Diencephalon (tissue), 1 donor: ENCODE results near the gene MYOCOS. TPM values are rescaled to one million over a fixed set of nuclear protein-coding genes. Genes with fewer than 3 reads are reported as not detected.

Source experiments
- total RNA-seq: library from RNA; depleted of rRNA; stranded (reverse); fragments of >200 nt; gene quantifications from one replicate; pipeline ENCODE4 v1.2.3, GENCODE V29; 2014

The MYOCOS gene
- total RNA-seq: not detected

DNA sequence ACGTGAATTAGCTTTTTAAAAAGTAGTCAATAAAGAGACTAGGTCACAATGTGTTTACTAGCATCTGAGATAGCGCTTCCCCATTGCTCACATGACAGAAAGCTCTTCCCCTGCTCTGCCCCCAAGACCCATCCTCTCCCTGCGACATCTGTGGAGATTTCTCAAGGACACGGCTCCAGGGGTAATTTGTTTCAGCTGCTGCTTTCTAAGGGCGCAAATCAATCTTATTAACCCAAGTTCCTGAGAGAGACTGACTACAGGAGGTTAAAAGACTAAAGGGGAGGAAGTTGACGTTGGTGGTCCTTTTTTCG lies at the start of gene MYOCOS:
Gene MYOCOS (plus strand): TSS at position 92 of the 311 bp plus-strand sequence. CDS start 1,641 bp downstream, outside the sequence.

DNA sequence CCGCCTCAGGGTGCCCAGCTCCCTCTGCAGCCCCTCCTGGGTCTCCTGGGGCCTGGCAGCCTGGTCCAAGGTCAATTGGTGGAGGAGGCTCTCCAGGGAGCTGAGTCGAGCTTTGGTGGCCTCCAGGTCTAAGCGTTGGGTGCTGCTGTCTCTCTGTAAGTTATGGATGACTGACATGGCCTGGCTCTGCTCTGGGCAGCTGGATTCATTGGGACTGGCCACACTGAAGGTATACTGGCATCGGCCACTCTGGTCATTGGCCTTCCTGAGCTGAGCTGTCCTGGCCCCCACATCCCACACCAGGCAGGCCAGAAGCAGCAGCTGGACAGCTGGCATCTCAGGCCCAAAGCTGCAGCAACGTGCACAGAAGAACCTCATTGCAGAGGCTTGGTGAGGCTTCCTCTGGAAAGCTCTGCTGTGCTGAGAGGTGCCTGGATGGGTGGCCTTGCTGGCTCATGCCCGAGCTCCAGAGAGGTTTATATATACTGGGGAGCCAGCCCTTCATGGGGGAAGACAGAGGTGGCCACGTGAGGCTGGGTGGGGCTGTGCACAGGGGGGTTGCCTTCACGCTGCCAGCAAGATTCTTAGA lies 30.3 kb downstream of the MYOCOS start, which contains the start of gene MYOC:
Gene MYOC (minus strand): TSS at position 455 of the 589 bp plus-strand sequence. CDS start 77 bp downstream, at position 378.

Other genes starting within 250 kb of the MYOCOS start
- 49.8 TPM for gene PRRC2C, start 136.7 kb upstream of the MYOCOS start, total RNA-seq
- not detected for gene MYOC, start 30.4 kb downstream of the MYOCOS start, total RNA-seq
- gene VAMP4, start 119.8 kb downstream of the MYOCOS start, total RNA-seq: 25.8 TPM
- 18.5 TPM for gene METTL13, start 159.4 kb downstream of the MYOCOS start, total RNA-seq
- gene DNM3, start 219.3 kb downstream of the MYOCOS start, total RNA-seq: 72.0 TPM